Mammary epithelial cell (primary cell): Measurements from ENCODE around the gene RPTOR.

Experiments
- CTCF ChIP-seq, 2 donors: IDR thresholded peaks in 1 of 2; conservative IDR thresholded peaks in 1 of 2; 2 replicates each; pipeline ENCODE4 v1.5.1; 2011 to 2012; ENCODE audit warnings: inconsistent platforms in 2 of 2, low read length in 2 of 2, mild to moderate bottlenecking in 2 of 2, control low read depth in 1 of 2, low read depth in 1 of 2; ENCODE audit not compliant: insufficient read depth in 1 of 2; ENCODE audit errors: extremely low read depth in 1 of 2
- EZH2 ChIP-seq: IDR thresholded peaks from 2 replicates; pipeline ENCODE4 v1.6.1; 2012; ENCODE audit warnings: low read length, inconsistent platforms, borderline replicate concordance

- TF ChIP-seq CTCF (conservative IDR thresholded peaks at IDR 0.05 in 1 of 2, IDR thresholded peaks at IDR 0.05 in 1 of 2; ENCODE audit: extremely low read depth in 1 of 2, insufficient read depth in 1 of 2, low read depth in 1 of 2, low read length in 2 of 2) = no peak
- TF ChIP-seq EZH2 = no peak
Observed at GRCh38 chr17:80976701-80977100, 432.1 kb downstream of the RPTOR start.
